A673 (cell line): ENCODE measurements around the gene CCDC39. TPM values are rescaled to one million over a fixed set of nuclear protein-coding genes. Genes with fewer than 3 reads are reported as not detected.
A peak's percentile ranks its signal among the peaks of the same experiment; 100 is the strongest.

Experiments used
- BruUV-seq: library from RNA; stranded (reverse); fragments of 400-500 nt; replicated peaks from 2 replicates; lab custom pipeline; 2021; lab: Mats Ljungman, UMichigan
- CTCF ChIA-PET: fragments of 300-600 bp; sonication (Branson Sonifier 250); formaldehyde crosslinking; loops from one replicate; lab custom pipeline; 2022; ENCODE audit warnings: antibody characterized with exemption; lab: Charles Lee
- POLR2A ChIA-PET: fragments of 300-600 bp; sonication (Branson Sonifier 250); formaldehyde crosslinking; loops from one replicate; lab custom pipeline; 2022; ENCODE audit warnings: antibody characterized with exemption; ENCODE audit not compliant: low non-redundant PET; lab: Charles Lee
- DNase-seq: peaks from one replicate; pipeline ENCODE4 v3.0.0-alpha.2; 2015; ENCODE audit warnings: low spot score
- H3K27ac ChIP-seq: fragments of 200-600 bp; sonication (generic); 2 replicates; pipeline ENCODE4 v1.5.1; 2016; ENCODE audit warnings: mixed run types, low read depth, mild to moderate bottlenecking, mixed read lengths, antibody characterized with exemption, low read length; ENCODE audit not compliant: poor library complexity, severe bottlenecking
- H3K27me3 ChIP-seq: fragments of 200-600 bp; sonication (generic); replicated peaks from 2 replicates; pipeline ENCODE4 v1.6.1; 2017; ENCODE audit warnings: mixed run types, low read depth, mild to moderate bottlenecking, mixed read lengths, antibody characterized with exemption, low read length; ENCODE audit not compliant: insufficient read depth, poor library complexity
- H3K36me3 ChIP-seq: fragments of 200-600 bp; sonication (generic); 2 replicates; pipeline ENCODE4 v1.6.1; 2016; ENCODE audit warnings: mixed run types, mild to moderate bottlenecking, mixed read lengths, antibody characterized with exemption, low read length; ENCODE audit not compliant: insufficient read depth, poor library complexity, severe bottlenecking
- H3K4me1 ChIP-seq: fragments of 200-600 bp; sonication (generic); 2 replicates; pipeline ENCODE4 v1.6.1; 2017; ENCODE audit warnings: mixed run types, mild to moderate bottlenecking, mixed read lengths, antibody characterized with exemption, low read length; ENCODE audit not compliant: insufficient read depth, poor library complexity, severe bottlenecking
- H3K4me3 ChIP-seq: fragments of 200-600 bp; sonication (generic); 2 replicates; pipeline ENCODE4 v1.5.1; 2016; ENCODE audit warnings: low read depth, mixed run types, mild to moderate bottlenecking, mixed read lengths, low read length; ENCODE audit not compliant: poor library complexity, severe bottlenecking
- H3K9me3 ChIP-seq: fragments of 200-600 bp; sonication (generic); 2 replicates; pipeline ENCODE4 v1.6.1; 2016; ENCODE audit warnings: mixed run types, low read depth, mild to moderate bottlenecking, mixed read lengths, antibody characterized with exemption, low read length; ENCODE audit not compliant: poor library complexity, severe bottlenecking
- EZH2 ChIP-seq: fragments of 200-600 bp; sonication (generic); IDR thresholded peaks from 2 replicates; pipeline ENCODE4 v1.6.1; 2017; ENCODE audit warnings: borderline replicate concordance, low read depth, mild to moderate bottlenecking, mixed read lengths, antibody characterized with exemption, low read length; ENCODE audit not compliant: poor library complexity, severe bottlenecking
- intact Hi-C: fragments of 100-400 bp; cut with micrococcal nuclease; formaldehyde crosslinking; loops from one replicate; pipeline ENCODE4 v1.10.0; 2022; ENCODE audit not compliant: unreplicated experiment
- total RNA-seq: library from RNA; stranded (reverse); gene quantifications from 2 replicates; pipeline ENCODE4 v1.2.3, GENCODE V29; 2021
- TF ChIP-seq, protein P1 (sequence below): fragments of 300-800, 200-600 bp; sonication (generic); conservative IDR thresholded peaks from 2 replicates; pipeline ENCODE4 v1.5.1; 2017; ENCODE audit warnings: low read depth, mild to moderate bottlenecking, antibody characterized with exemption, low read length, moderate library complexity, mixed read lengths

CCDC39 gene
- total RNA-seq, 1 experiment from 2014 or later: not detected

GRCh38 chr3:180617049-180617448 lies 62.2 kb downstream of the CCDC39 start:
- no peak overlapping the region for H3K4me3 ChIP-seq
- intact Hi-C loops: no loop called here
- ChIA-PET CTCF (no interaction called here), POLR2A (no interaction called here)
- no peaks in the 10 kb centered on the region for H3K27me3 ChIP-seq
- BruUV-seq: no TSS peak
- H3K4me1 ChIP-seq: no peaks in the 10 kb centered on the region
- H3K36me3 ChIP-seq: no peaks in the 10 kb centered on the region
- no peak overlapping the region for H3K27ac ChIP-seq
- DNase-seq: no peak
- no peak for TF ChIP-seq EZH2
- H3K9me3 ChIP-seq: no peaks in the 10 kb centered on the region

DNA sequence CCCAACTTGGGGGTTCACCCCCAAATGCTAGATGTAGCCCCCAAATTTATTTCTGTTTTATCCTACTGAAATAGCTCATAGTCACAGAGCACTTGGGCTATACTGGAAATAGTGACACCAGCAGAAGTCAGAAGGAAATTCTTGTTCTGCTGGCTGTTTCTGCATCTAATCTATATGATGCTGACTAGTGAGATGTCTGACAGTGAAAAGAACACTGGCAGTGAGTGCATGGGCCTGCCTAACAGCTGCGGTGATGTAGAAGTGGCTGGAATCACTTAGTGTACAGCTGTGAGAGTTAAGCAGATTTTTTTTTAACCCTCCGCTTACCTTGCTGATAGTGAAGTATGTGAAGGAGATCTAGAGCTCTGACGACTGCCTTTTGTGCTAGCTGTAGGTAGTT lies 63.3 kb downstream of the CCDC39 start:
- no peak overlapping the region for H3K27ac ChIP-seq
- peak; percentile 9 for DNase-seq
- no peaks in the 10 kb centered on the region for H3K27me3 ChIP-seq
- no peak overlapping the region for H3K4me3 ChIP-seq
- no peaks in the 10 kb centered on the region for H3K9me3 ChIP-seq
- TF ChIP-seq EZH2: no peak
- TF ChIP-seq, protein P1, sequence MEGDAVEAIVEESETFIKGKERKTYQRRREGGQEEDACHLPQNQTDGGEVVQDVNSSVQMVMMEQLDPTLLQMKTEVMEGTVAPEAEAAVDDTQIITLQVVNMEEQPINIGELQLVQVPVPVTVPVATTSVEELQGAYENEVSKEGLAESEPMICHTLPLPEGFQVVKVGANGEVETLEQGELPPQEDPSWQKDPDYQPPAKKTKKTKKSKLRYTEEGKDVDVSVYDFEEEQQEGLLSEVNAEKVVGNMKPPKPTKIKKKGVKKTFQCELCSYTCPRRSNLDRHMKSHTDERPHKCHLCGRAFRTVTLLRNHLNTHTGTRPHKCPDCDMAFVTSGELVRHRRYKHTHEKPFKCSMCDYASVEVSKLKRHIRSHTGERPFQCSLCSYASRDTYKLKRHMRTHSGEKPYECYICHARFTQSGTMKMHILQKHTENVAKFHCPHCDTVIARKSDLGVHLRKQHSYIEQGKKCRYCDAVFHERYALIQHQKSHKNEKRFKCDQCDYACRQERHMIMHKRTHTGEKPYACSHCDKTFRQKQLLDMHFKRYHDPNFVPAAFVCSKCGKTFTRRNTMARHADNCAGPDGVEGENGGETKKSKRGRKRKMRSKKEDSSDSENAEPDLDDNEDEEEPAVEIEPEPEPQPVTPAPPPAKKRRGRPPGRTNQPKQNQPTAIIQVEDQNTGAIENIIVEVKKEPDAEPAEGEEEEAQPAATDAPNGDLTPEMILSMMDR: no peak
- CTCF ChIA-PET: no interaction called here
- POLR2A ChIA-PET: interaction anchor here (0.6 kb wide), 1 partner anchor 11 kb away, joined by 3 read pairs; no protein-coding TSS in a partner anchor
- peaks cover 8% of the 10 kb centered on the region for H3K36me3 ChIP-seq
- intact Hi-C loops: no loop called here
- H3K4me1 ChIP-seq: no peaks in the 10 kb centered on the region
- BruUV-seq: no TSS peak

GRCh38 chr3:180612364-180612763 lies 66.9 kb downstream of the CCDC39 start:
- Histone ChIP-seq H3K36me3 (peaks cover 44% of the 10 kb centered on the region), H3K27ac (no peak overlapping the region), H3K4me3 (no peak overlapping the region), H3K4me1 (no peaks in the 10 kb centered on the region), H3K27me3 (no peaks in the 10 kb centered on the region), H3K9me3 (no peaks in the 10 kb centered on the region)
- TF ChIP-seq, protein P1: no peak
- no peak for TF ChIP-seq EZH2
- no TSS peak for BruUV-seq
- ChIA-PET POLR2A (no interaction called here), CTCF (no interaction called here)
- no peak for DNase-seq
- intact Hi-C loops: no loop called here

DNA sequence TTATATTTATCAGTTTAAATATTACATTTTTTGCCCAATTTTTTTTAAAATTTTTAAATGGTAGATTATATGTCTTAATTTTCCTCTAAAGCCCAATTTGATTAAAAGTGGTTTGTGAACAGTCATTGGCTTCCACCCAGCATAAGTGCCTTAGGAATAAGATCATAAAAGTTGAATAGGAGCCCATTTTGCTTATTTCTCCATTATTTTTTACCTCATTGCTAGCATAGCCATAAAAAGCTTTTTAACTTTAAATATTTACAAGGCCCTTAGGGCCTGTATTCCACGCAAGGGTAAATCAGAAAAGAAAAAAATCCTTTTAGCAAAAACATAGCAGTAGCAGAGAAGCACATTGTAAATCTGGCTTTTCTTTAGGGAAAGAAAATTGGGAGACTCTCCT lies 68.3 kb downstream of the CCDC39 start:
- POLR2A ChIA-PET: no interaction called here
- no peaks in the 10 kb centered on the region for H3K27me3 ChIP-seq
- no peak overlapping the region for H3K4me3 ChIP-seq
- H3K4me1 ChIP-seq: no peaks in the 10 kb centered on the region
- CTCF ChIA-PET: no interaction called here
- H3K9me3 ChIP-seq: no peaks in the 10 kb centered on the region
- no peak for DNase-seq
- no peak for TF ChIP-seq EZH2
- TF ChIP-seq, protein P1: no peak
- intact Hi-C loops: no loop called here
- H3K36me3 ChIP-seq: peaks cover 57% of the 10 kb centered on the region
- H3K27ac ChIP-seq: no peak overlapping the region
- no TSS peak for BruUV-seq
